Breast epithelium (tissue), 4 donors: ENCODE results near the gene COBLL1. TPM values are rescaled to one million over a fixed set of nuclear protein-coding genes. Genes with fewer than 3 reads are reported as not detected.

Source experiments
- DNase-seq, 2 donors: peaks; one replicate each; pipeline ENCODE4 v3.0.0-alpha.2; 2019; ENCODE audit warnings: low spot score in 2 of 2
- H3K27ac ChIP-seq, 2 donors: fragments of 200-600 bp; sonication (generic) in 1 of 2; one replicate each; pipeline ENCODE4 v1.5.1; 2016 to 2019; ENCODE audit warnings: mild to moderate bottlenecking in 1 of 2
- H3K27me3 ChIP-seq, 2 donors: fragments of 200-600 bp; sonication (generic) in 1 of 2; one replicate each; pipeline versions ENCODE4 v1.5.1 to v1.6.0; 2017 to 2019; ENCODE audit warnings: control low read depth in 1 of 2, mild to moderate bottlenecking in 1 of 2
- H3K36me3 ChIP-seq: fragments of 200-600 bp; one replicate; pipeline ENCODE4 v1.5.1; 2019
- H3K4me1 ChIP-seq, 2 donors: fragments of 200-600 bp; sonication (generic); one replicate each; pipeline ENCODE4 v1.5.1; 2016 to 2019; ENCODE audit warnings: control low read depth in 1 of 2
- H3K4me3 ChIP-seq, 3 donors: fragments of 200-600 bp; sonication (generic); 1 replicate in 2 of 3; 2 replicates in 1 of 3; pipeline ENCODE4 v1.5.1; 2016 to 2019; ENCODE audit warnings: mild to moderate bottlenecking in 3 of 3, moderate library complexity in 2 of 3
- H3K9me3 ChIP-seq, 2 donors: fragments of 200-600 bp; sonication (generic) in 1 of 2; one replicate each; pipeline ENCODE4 v1.5.1; 2016 to 2019; ENCODE audit warnings: control low read depth in 1 of 2
- CTCF ChIP-seq, 3 donors: fragments of 450-650 bp; IDR thresholded peaks; one replicate each; pipeline ENCODE4 v1.5.1; 2016 to 2017; ENCODE audit warnings: antibody characterized with exemption in 3 of 3, mild to moderate bottlenecking in 3 of 3, moderate library complexity in 3 of 3
- POLR2A ChIP-seq: fragments of 450-650 bp; IDR thresholded peaks from one replicate; pipeline ENCODE4 v1.6.1; 2016; ENCODE audit warnings: antibody characterized with exemption, mild to moderate bottlenecking, moderate library complexity
- POLR2AphosphoS5 ChIP-seq, 3 donors: sonication (generic); formaldehyde crosslinking; IDR thresholded peaks; one replicate each; pipeline ENCODE4 v1.6.1; 2017; ENCODE audit warnings: antibody characterized with exemption in 3 of 3
- intact Hi-C: fragments of 100-400 bp; cut with DNase I; formaldehyde crosslinking; loops from one replicate; pipeline ENCODE4 v1.15.1; 2023; ENCODE audit warnings: low total_unique reads
- total RNA-seq, 3 donors: library from RNA; depleted of rRNA; stranded (reverse); fragments of >200 nt; gene quantifications; one replicate each; pipeline ENCODE4 v1.1.0, GENCODE V29; 2016

The COBLL1 gene
- total RNA-seq, 3 donors from 2014 or later: 43.6 to 92.8 (median 75.8) TPM

GRCh38 chr2:164705412-164706167, 136.0 kb downstream of the COBLL1 start:
- no peaks in the 10 kb centered on the region for H3K9me3 ChIP-seq
- no peaks in the 10 kb centered on the region for H3K36me3 ChIP-seq
- no peak overlapping the region for H3K27ac ChIP-seq
- no peak for TF ChIP-seq POLR2AphosphoS5 (IDR thresholded peaks at IDR 0.05)
- TF ChIP-seq POLR2A: no peak
- no peak for TF ChIP-seq CTCF (IDR thresholded peaks at IDR 0.05)
- H3K4me3 ChIP-seq: no peak overlapping the region
- H3K27me3 ChIP-seq: no peaks in the 10 kb centered on the region
- intact Hi-C loops: no loop called here
- no peaks in the 10 kb centered on the region for H3K4me1 ChIP-seq
- no peak for DNase-seq

- no peak for DNase-seq
- H3K4me3 ChIP-seq: no peak overlapping the region
These were observed 137.5 kb downstream of the COBLL1 start for GRCh38 chr2:164703915-164704706.

GRCh38 chr2:164701565-164701964, 140.1 kb downstream of the COBLL1 start:
- H3K4me1 ChIP-seq: no peaks in the 10 kb centered on the region
- no peak overlapping the region for H3K4me3 ChIP-seq
- H3K27me3 ChIP-seq: no peaks in the 10 kb centered on the region
- intact Hi-C loops: no loop called here
- TF ChIP-seq POLR2AphosphoS5 (IDR thresholded peaks at IDR 0.05): no peak
- no peak for TF ChIP-seq CTCF (IDR thresholded peaks at IDR 0.05)
- no peak for TF ChIP-seq POLR2A
- H3K27ac ChIP-seq: no peak overlapping the region
- no peaks in the 10 kb centered on the region for H3K36me3 ChIP-seq
- H3K9me3 ChIP-seq: no peaks in the 10 kb centered on the region
- no peak for DNase-seq

More at GRCh38 chr2:164703915-164704706, 137.5 kb downstream of the COBLL1 start:
- H3K4me1 ChIP-seq: no peaks in the 10 kb centered on the region
- intact Hi-C loops: no loop called here
- no peaks in the 10 kb centered on the region for H3K27me3 ChIP-seq
- no peak overlapping the region for H3K27ac ChIP-seq
- H3K9me3 ChIP-seq: no peaks in the 10 kb centered on the region
- no peak for TF ChIP-seq CTCF (IDR thresholded peaks at IDR 0.05)
- TF ChIP-seq POLR2AphosphoS5 (IDR thresholded peaks at IDR 0.05): no peak
- no peak for TF ChIP-seq POLR2A
- H3K36me3 ChIP-seq: no peaks in the 10 kb centered on the region

- H3K4me3 ChIP-seq: no peak overlapping the region
- no peaks in the 10 kb centered on the region for H3K9me3 ChIP-seq
- TF ChIP-seq POLR2A (no peak), CTCF (IDR thresholded peaks at IDR 0.05) (no peak), POLR2AphosphoS5 (IDR thresholded peaks at IDR 0.05) (no peak)
- no peaks in the 10 kb centered on the region for H3K4me1 ChIP-seq
- H3K36me3 ChIP-seq: no peaks in the 10 kb centered on the region
- no peak overlapping the region for H3K27ac ChIP-seq
- no peak for DNase-seq
- intact Hi-C loops: no loop called here
- H3K27me3 ChIP-seq: no peaks in the 10 kb centered on the region
These were observed 141.2 kb downstream of the COBLL1 start for GRCh38 chr2:164700390-164700789.
